Measurements from ENCODE around the gene SELENON. TPM values are rescaled to one million over a fixed set of nuclear protein-coding genes. Genes with fewer than 3 reads are reported as not detected.

The SELENON gene
- polyA plus RNA-seq, 3 donors, result 1.5 to 31.5 (median 3.5) TPM

GRCh38 chr1:25802915-25803314 lies 2.9 kb downstream of the SELENON start:
- Histone ChIP-seq H3K4me1 (ENCODE audit: control insufficient read depth in 1 of 2, insufficient read depth in 2 of 2, low read length in 2 of 2) (peaks cover 13 to 16% of the 10 kb centered on the region in 2 donors), H3K9ac (ENCODE audit: insufficient read depth, low read length, poor library complexity, severe bottlenecking) (no peak overlapping the region), H4K20me1 (ENCODE audit: insufficient read depth, low read length) (no peaks in the 10 kb centered on the region), H2AFZ (ENCODE audit: insufficient read depth, low read depth, low read length, poor library complexity, severe bottlenecking) (no peak overlapping the region), H3K4me2 (replicated peaks; ENCODE audit: extremely low read depth, low read length, poor library complexity, severe bottlenecking) (no peak overlapping the region), H3K36me3 (replicated peaks in 1 of 2; ENCODE audit: control insufficient read depth in 1 of 2, insufficient read depth in 2 of 2, low read length in 2 of 2) (peaks cover 17 to 31% of the 10 kb centered on the region in 2 donors), H3K27me3 (ENCODE audit: control insufficient read depth in 2 of 2, insufficient read depth in 2 of 2, low read length in 2 of 2) (no peaks in the 10 kb centered on the region), H3K9me3 (replicated peaks in 1 of 2; ENCODE audit: control insufficient read depth in 1 of 2, insufficient read depth in 1 of 2, low read length in 2 of 2) (no peaks in the 10 kb centered on the region), H3K27ac (ENCODE audit: low read depth in 1 of 2, low read length in 2 of 2) (no peak overlapping the region), H3K4me3 (replicated peaks in 1 of 3; ENCODE audit: low read depth in 2 of 3, low read length in 3 of 3) (no peak overlapping the region), H3K79me2 (ENCODE audit: insufficient read depth, low read length) (no peaks in the 10 kb centered on the region)
- Mint-ChIP-seq H3K4me3 (no peak overlapping the region), H3K27ac (peak overlapping the region in 1 of 7 donors; percentile 19), H3K4me1 (peaks cover 33% of the 10 kb centered on the region), H3K9me3 (peaks cover 0 to 1% (median 0%) of the 10 kb centered on the region in 7 donors), H3K27me3 (ENCODE audit: low read depth in 3 of 3) (peaks cover under 1 to 4% (median 2%) of the 10 kb centered on the region in 3 donors), H3K36me3 (peaks cover 24 to 37% of the 10 kb centered on the region in 2 donors)
- TF ChIP-seq, protein P1, sequence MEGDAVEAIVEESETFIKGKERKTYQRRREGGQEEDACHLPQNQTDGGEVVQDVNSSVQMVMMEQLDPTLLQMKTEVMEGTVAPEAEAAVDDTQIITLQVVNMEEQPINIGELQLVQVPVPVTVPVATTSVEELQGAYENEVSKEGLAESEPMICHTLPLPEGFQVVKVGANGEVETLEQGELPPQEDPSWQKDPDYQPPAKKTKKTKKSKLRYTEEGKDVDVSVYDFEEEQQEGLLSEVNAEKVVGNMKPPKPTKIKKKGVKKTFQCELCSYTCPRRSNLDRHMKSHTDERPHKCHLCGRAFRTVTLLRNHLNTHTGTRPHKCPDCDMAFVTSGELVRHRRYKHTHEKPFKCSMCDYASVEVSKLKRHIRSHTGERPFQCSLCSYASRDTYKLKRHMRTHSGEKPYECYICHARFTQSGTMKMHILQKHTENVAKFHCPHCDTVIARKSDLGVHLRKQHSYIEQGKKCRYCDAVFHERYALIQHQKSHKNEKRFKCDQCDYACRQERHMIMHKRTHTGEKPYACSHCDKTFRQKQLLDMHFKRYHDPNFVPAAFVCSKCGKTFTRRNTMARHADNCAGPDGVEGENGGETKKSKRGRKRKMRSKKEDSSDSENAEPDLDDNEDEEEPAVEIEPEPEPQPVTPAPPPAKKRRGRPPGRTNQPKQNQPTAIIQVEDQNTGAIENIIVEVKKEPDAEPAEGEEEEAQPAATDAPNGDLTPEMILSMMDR (IDR thresholded peaks at IDR 0.05), result no peak
- 65% methylated on average over 6 of the region's 6 CpGs for WGBS (ENCODE audit: insufficient coverage)
- intact Hi-C loops (cut with micrococcal nuclease), result loop anchor here (10.0 kb wide), 1 partner anchor 188 kb away; the partner anchor contains the start of gene MAN1C1 (in 2 of the 2)
- no peak for DNase-seq

- Mint-ChIP-seq H3K27me3 (ENCODE audit: low read depth in 3 of 3) (peaks cover 0 to 2% (median 0%) of the 10 kb centered on the region in 3 donors), H3K4me1 (peaks cover 33% of the 10 kb centered on the region), H3K36me3 (peaks cover 24 to 39% of the 10 kb centered on the region in 2 donors), H3K4me3 (no peak overlapping the region), H3K27ac (no peak overlapping the region), H3K9me3 (peaks cover 0 to 1% (median 0%) of the 10 kb centered on the region in 7 donors)
- no peaks in the 10 kb centered on the region for H4K20me1 ChIP-seq (ENCODE audit: insufficient read depth, low read length)
- peaks cover 18 to 33% of the 10 kb centered on the region in 2 donors for H3K36me3 ChIP-seq (replicated peaks in 1 of 2; ENCODE audit: control insufficient read depth in 1 of 2, insufficient read depth in 2 of 2, low read length in 2 of 2)
- H3K9me3 ChIP-seq (replicated peaks in 1 of 2; ENCODE audit: control insufficient read depth in 1 of 2, insufficient read depth in 1 of 2, low read length in 2 of 2), result no peaks in the 10 kb centered on the region
- H3K79me2 ChIP-seq (ENCODE audit: insufficient read depth, low read length), result no peaks in the 10 kb centered on the region
- H3K9ac ChIP-seq (ENCODE audit: insufficient read depth, low read length, poor library complexity, severe bottlenecking), result no peak overlapping the region
- intact Hi-C loops (cut with micrococcal nuclease), result loop anchor here (10.0 kb wide), 1 partner anchor 189 kb away; the partner anchor contains the start of gene MAN1C1 (in 2 of the 2)
- WGBS (ENCODE audit: insufficient coverage), result 100% methylated on average over 1 of the region's 1 CpG
- no peaks in the 10 kb centered on the region for H3K27me3 ChIP-seq (ENCODE audit: control insufficient read depth in 2 of 2, insufficient read depth in 2 of 2, low read length in 2 of 2)
- H2AFZ ChIP-seq (ENCODE audit: insufficient read depth, low read depth, low read length, poor library complexity, severe bottlenecking), result no peak overlapping the region
- no peak overlapping the region for H3K27ac ChIP-seq (ENCODE audit: low read depth in 1 of 2, low read length in 2 of 2)
- DNase-seq, result no peak
- H3K4me3 ChIP-seq (replicated peaks in 1 of 3; ENCODE audit: low read depth in 2 of 3, low read length in 3 of 3), result no peak overlapping the region
- peaks cover 13 to 16% of the 10 kb centered on the region in 2 donors for H3K4me1 ChIP-seq (ENCODE audit: control insufficient read depth in 1 of 2, insufficient read depth in 2 of 2, low read length in 2 of 2)
- TF ChIP-seq, protein P1 (IDR thresholded peaks at IDR 0.05), result no peak
- H3K4me2 ChIP-seq (replicated peaks; ENCODE audit: extremely low read depth, low read length, poor library complexity, severe bottlenecking), result no peak overlapping the region
Observed at GRCh38 chr1:25803368-25803767, 3.4 kb downstream of the SELENON start.
